IPS DF 4.7 (cell line): Measurements from ENCODE around the gene MAPK10.
"Not testable (repeated sequence)": the region's sequence is repeated elsewhere in the genome, so short reads cannot be mapped to it uniquely, and the experiment has no call there.

Experiments used
- DNase-seq: peaks from one replicate; pipeline ENCODE4 v3.0.0-alpha.2; 2013; ENCODE audit warnings: low spot score; ENCODE audit errors: extremely low read depth

Gene MAPK10

GRCh38 chr4:86338989-86339388 is 20.9 kb downstream of the MAPK10 start:
- DNase-seq, result no peak

DNA sequence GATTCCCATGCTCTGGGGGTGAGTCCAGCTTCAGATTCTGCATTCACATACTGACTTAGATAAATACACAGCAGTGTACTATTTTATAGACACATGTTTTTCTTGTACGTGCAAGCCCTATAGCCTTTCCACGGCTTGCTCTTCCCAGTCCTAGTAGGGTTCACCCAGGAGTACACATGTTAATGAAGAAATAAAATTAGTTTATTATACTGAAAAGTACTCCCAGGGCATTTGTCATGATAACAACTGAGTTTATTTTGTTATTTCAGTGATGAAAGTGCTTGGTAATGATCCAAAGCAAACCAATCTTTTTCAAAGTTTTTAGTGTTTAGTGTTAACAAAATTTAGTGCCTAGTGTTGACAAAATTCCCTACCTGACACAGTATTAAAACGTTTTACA is 21.3 kb downstream of the MAPK10 start:
- DNase-seq, result no peak

- no peak for DNase-seq
Measured at GRCh38 chr4:86334020-86334750, 25.7 kb downstream of the MAPK10 start.

DNA sequence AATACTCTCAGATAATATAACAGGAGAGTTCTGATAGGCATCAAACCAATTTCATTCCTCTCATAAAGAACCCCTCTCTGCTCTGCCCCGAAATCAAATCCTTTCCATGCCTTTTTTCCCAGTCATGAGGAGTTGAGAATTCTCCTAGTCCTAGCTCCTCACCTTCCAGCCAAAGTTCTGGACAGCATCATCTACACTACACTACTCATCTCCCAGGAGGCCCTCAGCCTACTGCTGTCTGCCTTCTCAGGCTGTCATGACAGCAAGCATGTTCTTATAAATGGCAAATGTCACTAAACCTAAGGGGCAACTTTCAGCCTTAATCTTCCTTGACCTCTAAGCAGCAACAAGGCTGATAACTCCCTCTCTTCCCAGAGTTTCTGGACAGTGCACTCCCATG is 26.6 kb downstream of the MAPK10 start:
- no peak for DNase-seq

DNA sequence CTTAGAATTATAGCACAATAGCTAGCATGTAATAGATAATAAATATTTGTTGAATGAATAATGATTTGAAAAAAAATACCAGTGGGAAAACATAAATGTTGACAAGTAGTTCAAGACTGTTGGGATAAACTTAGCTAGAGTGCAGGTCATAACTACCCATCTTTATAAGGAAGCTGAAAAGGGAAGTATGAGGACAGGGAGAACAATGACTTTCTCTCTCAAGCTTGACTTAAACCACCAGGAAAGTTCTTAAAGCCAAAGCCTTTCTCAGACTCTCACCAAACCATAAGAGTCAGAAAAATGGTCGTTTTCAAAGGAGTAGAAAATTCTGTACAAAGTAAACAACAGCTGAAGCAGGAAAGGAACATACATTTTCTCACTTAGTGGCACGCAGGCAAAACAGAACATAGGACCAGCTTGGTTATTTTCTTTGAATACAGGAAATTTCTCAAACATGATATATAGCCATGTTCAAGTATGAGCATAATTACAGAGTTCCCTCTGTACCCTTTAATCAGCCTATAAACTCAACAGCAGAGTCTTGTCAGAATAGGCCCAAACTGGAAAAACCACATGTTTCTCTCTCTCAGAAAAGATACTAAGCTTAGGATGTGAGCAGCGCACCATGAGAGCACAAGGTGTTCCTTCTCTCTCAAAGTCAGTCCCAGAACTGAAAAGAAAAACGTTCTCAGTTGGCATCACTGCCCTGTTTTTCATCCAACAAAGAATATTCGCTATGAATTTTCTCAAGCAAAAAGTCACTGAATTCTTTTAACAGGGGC is 28.7 kb downstream of the MAPK10 start:
- no peak for DNase-seq

- DNase-seq, result not testable (repeated sequence)
Measured at GRCh38 chr4:86330411-86330810, 29.4 kb downstream of the MAPK10 start.

- no peak for DNase-seq
Measured at GRCh38 chr4:86329431-86329830, 30.4 kb downstream of the MAPK10 start.

- DNase-seq, result no peak
Measured at GRCh38 chr4:86326400-86326799, 33.5 kb downstream of the MAPK10 start.

DNA sequence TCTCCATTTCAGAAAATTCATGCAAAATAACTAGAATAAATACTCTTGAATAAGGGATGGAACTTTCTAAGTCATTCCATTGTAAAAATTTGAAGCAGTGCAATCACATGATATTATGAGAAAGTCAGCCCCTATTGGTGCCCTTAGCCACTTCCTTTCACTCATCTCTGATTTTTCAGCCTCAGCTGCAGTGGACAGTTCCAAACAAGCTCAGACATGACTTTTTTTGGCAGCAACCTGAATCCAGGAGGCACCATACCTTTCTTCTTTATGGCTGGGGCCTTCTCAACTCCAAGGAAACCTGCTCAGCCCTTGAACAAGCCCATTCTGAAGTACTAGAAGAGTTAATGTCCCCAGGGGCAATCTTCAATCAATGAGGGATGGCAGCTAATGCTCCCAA is 40.5 kb downstream of the MAPK10 start:
- no peak for DNase-seq

- DNase-seq, result no peak
Measured at GRCh38 chr4:86315579-86315978, 44.3 kb downstream of the MAPK10 start.

DNA sequence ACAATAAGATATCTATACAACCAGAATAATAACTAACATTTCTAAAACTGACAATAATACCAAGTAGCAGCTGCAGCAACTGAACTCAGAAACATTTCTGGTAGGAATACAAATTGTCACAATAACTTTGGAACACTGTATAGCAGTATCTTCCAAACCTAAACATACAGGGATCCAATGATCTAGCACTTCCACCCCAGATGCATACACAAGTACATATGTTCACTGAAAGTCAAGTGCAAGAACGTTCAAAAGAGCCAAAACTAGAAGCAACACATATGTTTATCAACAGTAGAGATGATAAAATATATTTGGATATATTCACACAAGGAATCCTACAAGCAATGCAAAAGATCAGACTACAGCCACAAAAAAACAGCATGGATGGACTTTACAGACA is 46.2 kb downstream of the MAPK10 start:
- DNase-seq, result no peak

- no peak for DNase-seq
Measured at GRCh38 chr4:86307432-86307831, 52.4 kb downstream of the MAPK10 start.

- no peak for DNase-seq
Measured at GRCh38 chr4:86306816-86307215, 53.0 kb downstream of the MAPK10 start.

DNA sequence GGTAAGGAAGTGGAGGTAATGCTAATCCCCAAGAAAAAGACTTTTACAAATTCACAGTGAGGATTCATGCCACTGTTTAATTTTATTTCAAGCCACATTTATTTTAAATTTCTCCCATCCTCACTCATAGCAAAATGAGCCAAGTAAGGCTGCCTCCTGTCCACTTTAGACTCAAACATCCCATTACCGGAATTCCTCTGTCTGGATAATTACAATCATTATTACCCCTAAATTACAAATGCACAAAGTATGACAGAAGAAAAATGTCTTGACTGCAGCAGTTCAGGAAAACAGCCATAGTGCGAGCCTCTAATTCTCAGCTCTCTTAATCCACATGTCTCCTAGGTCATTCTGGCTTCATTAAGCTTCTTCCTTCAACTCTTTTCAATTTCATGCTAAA is 57.0 kb downstream of the MAPK10 start:
- DNase-seq, result no peak

DNA sequence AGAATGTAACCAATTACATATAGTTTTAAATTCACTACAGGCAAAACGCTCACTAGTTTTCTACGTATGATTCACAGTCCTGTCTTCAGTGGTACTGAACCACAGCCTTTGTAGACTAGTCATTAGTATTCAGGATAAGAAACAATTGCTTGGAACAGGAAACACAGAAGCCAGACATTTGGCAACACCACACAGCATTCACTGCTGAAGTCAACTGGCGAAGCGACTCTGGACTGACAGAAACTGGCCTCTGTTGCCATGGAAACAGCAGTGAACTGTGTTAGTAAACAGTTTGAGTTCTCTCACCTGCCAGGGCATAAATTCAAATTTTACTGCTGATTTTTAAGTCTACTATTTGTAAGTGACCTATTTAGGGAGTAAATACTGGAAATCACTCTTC is 57.6 kb downstream of the MAPK10 start:
- no peak for DNase-seq

DNA sequence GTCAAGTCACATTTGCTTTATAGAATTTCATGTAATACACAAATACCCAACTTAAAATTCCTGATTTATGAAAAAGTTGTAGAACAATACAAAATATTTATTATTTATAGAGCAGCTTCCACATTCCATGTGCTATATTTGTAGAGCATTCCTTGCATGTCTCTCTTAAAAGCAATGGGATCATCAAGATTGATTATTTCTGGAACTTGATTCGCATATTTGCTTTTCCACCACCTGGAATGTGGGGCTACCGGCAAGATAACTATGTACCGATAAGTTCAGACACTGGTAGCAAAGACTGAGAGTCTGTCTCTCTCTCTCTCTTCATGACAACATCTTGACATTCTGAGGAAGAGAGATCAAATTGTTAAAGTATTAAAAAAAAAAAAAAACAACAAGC is 59.3 kb downstream of the MAPK10 start:
- DNase-seq, result no peak

GRCh38 chr4:86296865-86297264 is 63.0 kb downstream of the MAPK10 start:
- no peak for DNase-seq

DNA sequence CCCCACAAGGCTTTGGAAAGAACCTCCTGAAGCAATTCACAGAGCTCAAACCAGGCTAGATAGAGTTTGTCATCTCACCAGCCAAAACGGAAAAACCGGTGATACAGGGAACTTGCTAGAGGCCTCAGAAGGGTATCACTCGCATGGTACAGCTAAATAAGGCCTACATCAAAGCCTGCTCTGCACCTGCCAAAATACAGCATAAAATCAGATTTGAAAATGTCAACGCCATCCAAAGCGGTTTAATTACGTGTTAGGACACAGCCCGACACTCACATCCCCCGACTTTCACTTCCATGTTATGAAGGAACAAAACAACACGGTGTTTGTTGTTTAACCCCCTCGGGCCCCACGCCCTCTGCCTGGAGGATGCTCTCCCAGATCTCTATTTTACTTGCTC is 65.0 kb downstream of the MAPK10 start:
- no peak for DNase-seq

- no peak for DNase-seq
Measured at GRCh38 chr4:86291180-86291579, 68.7 kb downstream of the MAPK10 start.

DNA sequence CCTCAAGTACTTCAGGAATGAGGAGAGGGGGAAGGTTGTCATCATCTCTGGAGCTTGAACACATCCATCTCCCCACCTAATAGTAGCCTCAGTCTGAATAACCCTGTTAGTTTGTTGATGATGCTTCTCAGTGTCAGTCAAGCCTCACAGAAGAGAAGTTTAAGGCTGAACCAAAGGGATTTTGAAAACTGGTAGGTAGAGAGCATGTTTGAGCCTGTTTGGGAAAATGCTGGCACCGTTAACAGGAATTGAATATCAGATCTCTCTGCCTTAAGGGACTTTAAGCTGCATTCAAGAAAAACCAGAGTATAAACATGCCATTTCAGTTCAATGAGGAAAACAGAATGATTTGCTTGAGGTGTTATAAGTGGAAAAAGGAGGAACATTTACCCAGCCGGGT is 73.1 kb downstream of the MAPK10 start:
- DNase-seq, result no peak

GRCh38 chr4:86283371-86283770 is 76.5 kb downstream of the MAPK10 start:
- no peak for DNase-seq

DNA sequence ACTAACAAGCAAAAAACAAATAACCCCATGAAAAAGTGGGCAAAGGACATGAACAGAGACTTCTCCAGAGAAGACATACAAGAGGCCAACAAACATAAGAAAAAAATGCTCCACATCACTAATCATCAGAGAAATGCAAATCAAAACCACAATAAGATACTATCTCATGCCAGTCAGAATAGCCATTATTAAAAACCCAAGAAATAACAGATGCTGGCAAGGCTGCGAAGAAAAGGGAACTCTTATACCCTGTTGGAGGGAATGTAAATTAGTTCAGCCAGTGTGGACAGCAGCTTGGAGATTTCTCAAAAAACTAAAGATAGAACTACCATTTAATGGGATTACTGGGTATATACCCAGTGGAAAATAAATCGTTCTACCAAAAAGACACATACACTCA is 79.6 kb downstream of the MAPK10 start:
- DNase-seq, result no peak
